DLD1 (cell line): ENCODE results near the gene AMZ1.
"Not testable (repeated sequence)": the region's sequence is repeated elsewhere in the genome, so short reads cannot be mapped to it uniquely, and the experiment has no call there.

Experiments
- in situ Hi-C: cut with HindIII; loops from 2 replicates; pipeline ENCODE4 v1.10.0; 2017; ENCODE audit warnings: low sequenced_read_pairs

AMZ1 gene

DNA sequence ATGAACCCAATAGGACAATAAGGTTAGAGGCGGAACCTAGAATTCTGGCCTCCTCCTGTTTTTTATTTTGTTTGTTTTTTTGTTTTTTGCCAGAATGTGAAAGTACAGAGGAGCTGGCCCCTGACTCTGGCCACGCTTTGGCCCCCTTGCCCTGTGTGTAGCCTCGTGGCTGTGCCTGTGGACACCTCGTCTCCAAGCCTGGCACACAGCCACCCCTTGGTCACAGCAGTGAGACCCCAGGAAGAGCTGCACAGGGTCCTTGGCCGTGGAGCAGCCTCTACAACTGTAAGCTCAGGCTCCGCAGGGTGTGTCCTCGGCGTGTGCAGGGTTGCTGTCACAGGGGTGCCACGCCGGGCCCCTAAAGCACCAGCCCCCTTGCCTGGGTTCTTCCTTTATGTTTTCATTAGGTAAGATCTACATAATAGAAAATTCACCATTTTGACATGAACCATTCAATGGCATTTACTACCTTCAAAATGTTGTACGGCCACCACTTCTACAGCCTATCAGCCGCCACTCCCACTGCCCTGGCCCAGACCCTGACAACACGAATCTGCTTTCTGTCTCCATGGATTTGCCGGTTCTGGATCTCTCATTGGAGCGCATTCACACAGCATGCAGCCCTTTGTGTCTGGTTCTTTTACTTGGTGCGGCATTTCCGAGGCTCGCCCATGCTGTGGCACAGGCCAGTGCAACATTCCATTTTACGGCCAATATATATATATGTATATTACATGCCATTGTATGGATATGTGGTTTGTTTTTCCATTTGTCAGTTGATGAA, 51.0 kb downstream of the AMZ1 start:
- in situ Hi-C loops: no loop called here

DNA sequence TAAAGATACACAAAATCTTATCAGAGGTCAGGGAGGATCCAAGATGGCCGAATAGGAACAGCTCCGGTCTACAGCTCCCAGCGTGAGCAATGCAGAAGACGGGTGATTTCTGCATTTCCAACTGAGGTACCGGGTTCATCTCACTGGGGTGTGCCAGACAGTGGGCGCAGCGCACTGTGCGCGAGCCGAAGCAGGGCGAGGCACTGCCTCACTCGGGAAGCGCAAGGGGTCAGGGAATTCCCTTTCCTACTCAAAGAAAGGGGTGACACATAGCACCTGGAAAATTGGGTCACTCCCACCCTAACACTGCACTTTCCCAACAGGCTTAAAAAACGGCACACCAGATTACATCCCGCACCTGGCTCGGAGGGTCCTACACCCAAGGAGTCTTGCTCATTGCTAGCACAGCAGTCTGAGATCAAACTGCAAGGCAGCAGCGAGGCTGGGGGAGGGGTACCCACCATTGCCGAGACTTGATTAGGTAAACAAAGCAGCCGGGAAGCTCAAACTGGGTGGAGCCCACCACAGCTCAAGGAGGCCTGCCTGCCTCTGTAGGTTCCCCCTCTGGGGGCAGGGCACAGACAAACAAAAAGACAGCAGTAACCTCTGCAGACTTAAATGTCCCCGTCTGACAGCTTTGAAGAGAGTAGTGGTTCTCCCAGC, 55.7 kb downstream of the AMZ1 start:
- in situ Hi-C loops: not testable (repeated sequence)

DNA sequence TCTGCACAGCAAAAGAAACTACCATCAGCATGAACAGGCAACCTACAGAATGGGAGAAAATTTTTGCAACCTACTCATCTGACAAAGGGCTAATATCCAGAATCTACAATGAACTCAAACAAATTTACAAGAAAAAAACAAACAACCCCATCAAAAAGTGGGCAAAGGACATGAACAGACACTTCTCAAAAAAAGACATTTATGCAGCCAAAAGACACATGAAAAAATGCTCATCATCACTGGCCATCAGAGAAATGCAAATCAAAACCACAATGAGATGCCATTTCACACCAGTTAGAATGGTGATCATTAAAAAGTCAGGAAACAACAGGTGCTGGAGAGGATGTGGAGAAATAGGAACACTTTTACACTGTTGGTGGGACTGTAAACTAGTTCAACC, 60.7 kb downstream of the AMZ1 start:
- in situ Hi-C loops: not testable (repeated sequence)

DNA sequence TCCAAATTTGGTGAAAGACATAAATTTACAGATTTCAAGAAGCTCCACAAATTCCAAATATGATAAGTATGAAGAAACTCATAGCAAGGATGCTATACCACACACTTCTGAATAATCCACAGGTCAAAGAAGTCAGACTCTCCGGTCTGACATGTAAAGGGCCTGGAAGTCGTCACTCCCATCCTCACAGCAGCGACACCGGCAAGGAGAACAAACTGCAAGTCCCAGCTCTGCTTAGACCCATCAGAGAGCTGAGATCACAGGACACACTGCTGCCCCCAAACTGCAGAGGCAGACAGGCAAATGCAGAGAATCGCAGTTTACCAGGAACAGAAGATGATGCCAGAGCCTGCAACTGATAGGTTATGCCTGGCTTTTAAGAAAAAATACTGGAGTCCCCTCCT, 62.0 kb downstream of the AMZ1 start:
- in situ Hi-C loops: no loop called here

DNA sequence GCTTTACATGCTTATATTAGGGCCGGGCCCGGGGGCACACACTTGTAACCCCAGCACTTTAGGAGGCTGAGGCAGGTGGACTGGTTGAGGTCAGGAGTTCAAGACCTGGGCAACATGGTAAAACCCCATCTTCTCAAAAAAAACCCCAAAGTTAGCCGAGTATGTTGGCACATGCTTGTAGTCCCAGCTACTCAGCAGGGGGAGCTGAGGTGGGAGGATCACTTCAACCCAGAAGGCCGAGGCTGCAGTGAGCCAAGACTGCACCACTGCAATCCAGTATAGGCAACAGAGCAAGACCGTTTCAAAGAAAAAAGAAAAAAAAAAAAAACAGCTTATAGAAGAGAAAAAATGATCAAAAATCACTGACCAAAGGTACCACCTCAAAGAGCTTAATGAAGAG, 63.1 kb downstream of the AMZ1 start:
- in situ Hi-C loops: no loop called here

DNA sequence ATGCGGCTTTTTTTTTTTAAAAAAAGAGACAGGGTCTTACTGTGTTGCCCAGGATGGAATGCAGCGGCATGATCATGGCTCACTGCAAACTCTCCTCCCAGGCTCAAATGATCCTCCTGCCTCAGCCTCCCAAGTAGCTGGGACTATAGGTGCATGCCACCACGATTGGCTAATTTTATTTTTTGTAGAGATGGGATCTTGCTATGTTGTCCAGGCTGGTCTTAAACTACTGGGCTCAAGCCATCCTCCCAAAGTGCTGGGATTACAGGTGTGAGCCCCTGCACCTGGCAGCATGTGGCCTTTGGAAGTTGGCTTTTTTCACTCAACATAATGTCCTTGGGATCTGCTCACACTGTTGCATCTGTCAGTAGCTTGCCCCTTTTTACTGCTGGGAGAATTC, 65.1 kb downstream of the AMZ1 start:
- in situ Hi-C loops: no loop called here

DNA sequence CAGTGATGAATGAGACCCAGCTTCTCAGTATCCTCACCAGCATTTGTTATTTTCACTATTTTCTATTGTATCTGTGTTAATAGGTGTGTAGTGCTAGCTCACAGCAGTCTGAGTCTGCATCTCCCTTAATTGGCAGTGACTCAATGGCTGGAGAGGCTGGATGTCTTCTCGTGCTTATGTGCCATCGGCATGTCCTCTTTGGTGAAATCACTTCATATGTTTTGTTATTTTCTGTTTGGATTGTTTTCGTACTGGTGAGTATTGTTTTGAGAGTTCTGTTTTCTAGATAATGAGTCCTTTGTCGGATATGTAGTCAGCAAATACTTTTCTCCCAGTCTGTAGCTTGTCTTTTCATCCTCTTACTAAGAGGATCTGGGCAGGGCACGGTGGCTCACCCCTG, 66.1 kb downstream of the AMZ1 start:
- in situ Hi-C loops: no loop called here

DNA sequence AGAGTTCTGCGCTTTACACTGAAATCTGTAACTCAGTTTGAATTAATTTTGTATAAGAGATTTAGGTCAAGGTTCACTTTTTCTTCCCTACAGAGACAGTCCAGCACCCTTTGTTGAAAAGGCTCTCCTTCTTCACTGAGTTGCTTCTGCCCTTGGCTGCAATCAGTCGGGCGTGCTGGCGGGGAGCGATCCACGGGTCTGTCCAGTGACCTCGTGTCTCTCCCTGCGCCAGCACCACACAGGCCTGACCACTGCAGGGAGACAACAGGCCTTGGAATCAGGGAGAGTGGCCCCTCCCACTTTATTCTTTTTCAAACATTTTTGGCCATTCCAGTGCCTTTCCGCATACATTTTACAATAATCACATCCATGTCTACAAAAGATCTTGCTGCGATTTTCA, 66.9 kb downstream of the AMZ1 start:
- in situ Hi-C loops: no loop called here

DNA sequence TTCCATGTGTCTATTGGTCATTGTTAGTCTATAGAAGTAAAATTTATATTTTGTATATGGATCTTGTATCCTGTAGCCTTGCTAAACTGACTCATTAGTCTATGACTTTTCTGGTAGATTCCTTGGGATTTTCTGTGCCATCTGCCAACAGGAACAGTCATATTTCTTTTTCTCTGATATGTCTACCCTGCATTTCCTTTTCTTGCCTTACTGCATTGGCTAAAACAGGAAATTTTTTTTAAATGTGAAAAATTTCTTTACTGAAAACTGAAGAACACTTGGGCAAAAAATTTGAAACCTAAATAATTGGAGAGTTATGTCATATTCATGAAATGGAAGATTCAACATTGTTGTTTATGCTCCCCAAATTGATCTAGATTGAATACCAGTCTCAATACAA, 67.5 kb downstream of the AMZ1 start:
- in situ Hi-C loops: no loop called here

DNA sequence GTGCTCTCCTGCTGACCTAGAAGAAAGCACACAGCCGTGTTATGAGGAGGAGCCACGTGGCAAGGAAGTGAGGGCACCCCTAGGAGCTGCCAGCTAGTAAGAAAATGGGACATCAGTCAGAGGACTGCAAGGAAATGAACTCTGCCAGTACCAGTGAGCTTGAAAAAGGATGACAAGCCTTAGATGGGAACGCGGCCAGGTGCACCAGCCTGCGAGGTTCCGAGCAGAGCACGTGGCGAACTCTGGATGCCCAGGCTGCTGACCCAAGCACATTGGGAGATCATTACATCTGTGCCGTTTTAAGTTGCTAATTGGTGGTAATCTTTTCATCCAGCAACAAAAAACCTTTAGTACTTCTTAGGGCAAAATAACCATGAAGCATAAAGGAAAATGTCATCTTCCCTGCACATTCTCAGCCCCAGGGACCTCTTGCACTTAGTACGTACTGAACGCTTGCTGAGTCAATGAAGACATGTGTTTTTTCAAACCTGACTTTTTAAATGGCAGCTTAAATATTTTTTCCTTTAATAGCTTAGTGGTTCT, 69.4 kb downstream of the AMZ1 start:
- in situ Hi-C loops: no loop called here

DNA sequence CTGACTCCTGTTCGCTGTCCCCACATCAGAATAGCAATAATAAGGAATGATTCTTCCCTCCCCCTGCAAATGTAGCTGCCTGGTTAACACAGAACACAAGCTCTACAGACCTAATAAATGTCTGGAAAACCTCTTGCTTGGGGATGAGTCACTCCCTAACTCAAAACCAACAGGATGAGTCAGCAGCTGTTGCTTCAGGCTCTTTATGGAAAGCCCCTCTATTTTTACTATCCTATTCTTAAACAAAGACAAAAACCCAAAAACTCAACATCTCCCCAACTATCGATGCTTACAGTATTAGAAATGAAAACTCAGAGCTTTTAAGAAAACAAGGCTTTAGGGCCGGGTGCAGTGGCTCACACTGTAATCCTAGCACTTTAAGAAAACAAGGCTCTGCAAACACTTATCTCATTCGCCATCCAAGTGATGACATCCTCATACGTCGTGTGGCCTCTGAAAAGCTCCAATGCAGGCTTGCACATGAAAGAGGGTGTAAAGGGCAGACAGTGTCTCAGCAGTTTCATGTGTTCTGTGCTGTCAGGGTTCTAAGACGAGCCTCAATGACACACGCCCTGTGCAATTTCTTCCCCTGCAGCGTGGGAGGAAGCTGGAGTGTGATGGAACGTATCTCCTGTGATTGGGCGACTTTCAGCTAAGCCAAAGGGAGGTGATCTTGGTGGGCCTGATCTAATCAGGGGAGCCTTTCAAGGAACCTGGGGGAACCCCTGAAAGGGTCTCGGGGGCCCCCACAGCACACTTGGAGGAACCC, 70.1 kb downstream of the AMZ1 start:
- in situ Hi-C loops: no loop called here

DNA sequence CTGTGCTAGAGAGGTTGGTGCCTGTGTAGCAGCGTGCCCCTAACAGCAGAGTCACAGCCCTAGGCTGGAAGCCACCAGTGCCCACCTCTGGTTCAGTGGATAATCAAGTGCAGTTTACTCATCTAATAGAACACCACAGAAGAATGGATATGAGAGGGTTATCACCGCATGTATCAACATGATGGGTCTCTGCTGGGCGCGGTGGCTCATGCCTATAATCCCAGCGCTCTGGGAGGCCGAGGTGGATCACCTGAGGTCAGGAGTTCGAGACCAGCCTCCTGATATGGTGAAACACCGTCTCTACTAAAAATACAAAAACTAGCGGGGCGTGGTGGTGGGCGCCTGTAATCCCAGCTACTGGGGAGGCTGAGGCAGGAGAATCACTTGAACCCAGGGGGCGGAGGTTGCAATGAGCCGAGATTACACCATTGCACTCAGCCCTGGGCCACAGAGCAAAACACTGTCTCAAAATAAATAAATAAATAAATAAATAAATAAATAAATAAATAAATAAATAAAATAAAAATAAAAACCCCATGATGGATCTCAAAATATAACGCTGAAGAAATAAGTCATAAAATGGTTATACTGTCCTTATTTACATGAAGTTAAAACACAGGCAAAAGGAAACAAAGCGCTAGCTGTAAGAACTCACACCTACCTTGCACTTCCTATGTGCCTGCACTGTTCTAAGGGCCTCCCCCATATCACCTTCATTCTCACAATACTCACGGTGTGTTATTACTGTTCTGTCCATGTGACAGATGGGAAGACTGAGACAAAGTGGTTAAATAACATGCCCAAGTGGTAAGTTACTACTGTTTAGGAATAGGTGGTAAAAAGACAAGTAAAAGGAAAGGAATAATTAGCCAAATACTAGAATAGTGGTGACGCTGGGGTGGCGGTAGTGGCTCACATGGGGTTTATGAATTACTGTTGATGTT, 70.9 kb downstream of the AMZ1 start:
- in situ Hi-C loops: no loop called here

DNA sequence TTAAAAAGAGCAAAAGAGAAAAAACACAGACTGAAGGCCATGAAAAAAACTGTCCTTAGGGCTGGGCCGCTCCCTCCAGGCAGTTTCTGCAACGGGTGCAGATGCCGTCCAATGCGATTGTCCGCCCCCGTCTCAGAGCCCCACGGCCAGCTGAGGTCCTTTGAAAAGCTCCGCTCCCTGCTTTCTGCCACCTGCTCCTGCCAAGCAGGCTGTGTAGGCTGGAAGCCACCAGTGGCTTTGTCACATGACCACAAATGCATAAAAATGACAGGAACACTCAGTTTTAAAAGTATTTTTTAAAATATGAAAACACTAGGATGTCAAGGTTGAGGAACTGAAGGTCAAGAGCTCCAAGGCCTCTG, 71.7 kb downstream of the AMZ1 start:
- in situ Hi-C loops: no loop called here

DNA sequence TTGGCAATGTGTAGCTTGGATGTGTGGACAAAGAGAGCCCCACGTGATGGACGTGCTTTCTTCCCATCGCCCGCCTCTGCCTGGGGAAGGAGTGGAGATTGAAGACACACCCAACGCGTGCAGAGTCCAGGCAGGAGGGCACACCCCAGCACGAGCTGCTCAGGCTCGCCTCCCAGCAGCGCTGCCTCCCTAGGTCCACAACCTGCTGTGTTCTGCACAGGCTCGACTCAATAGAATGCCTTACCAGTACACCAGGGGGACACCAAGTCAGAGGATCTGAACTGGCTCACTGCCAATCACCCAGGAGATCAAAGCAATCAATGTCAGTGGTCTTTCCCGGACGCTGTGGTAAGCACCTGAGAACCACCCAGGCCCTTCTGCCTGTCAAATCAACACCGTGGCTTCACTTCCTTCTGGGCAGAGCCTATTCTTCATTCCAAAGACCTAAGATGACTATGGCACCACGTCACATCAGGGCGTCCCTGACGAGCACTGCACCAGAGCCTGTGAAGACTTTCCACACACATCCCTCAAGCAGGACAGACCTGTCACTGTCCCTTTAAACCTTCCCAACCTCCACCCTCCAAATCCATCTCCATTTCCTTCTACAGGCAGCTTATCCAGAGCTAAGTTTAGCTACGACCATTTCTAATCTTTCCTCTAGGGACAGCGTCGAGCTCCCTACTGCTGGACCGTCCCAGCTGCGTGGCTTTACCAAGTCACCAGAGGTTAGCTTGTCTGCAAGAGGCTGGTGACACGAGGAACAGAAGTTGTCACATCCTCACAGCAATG, 72.3 kb downstream of the AMZ1 start:
- in situ Hi-C loops: no loop called here

DNA sequence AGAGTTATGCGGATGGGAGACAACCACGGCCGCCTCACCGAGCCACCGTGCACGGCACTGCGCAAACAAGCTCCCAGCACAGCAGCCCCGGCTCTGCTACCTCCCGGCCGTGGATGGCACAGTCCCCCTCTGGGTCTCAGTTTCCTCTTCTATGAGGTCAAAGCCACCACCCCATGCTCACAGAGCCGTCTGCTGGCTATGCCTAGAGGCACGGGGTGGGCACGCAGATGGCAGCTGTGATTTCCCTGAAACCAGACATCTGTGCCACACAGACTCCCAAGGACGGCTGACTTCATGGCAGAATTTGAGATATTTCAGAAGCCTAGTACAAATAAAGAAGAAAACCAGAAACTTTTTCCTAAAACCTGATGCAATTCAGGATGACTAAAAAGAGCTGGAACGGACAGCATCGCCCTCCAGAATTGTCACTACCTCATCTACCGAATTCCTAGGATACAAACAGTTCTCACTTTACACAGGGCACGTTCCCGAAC, 73.2 kb downstream of the AMZ1 start:
- in situ Hi-C loops: no loop called here

DNA sequence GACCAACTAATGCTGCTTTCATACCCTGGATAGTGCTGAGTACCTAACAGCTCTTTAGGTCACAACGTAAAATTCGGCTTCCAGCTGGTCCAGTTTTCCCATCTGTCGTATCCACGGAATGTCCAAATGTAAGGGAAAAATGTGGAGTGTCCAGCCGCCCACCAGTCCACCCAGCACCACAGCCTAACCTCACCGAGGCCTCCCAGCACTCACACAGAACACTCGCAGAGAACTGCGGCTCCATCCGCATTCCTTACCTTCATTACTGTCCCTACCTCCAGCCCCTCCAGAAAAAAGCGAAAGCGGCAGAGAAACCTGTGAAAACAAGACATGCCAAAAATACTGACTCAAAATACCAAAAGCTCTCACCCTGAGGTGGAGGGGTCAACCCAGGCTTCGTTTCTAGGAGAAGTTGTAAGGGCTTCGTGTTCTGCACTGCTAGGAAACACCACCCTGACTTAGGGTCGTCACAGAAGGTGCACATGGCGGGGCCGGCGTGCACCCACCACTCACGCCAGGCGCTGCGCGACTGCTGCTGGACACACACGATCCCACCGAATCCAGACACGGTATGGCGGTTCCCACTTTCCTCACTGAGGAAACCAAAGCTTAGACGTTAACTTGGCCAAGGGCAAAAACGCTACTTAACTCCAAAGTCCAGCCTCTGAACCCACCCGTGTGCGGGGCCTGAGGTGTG, 73.9 kb downstream of the AMZ1 start:
- in situ Hi-C loops: no loop called here

DNA sequence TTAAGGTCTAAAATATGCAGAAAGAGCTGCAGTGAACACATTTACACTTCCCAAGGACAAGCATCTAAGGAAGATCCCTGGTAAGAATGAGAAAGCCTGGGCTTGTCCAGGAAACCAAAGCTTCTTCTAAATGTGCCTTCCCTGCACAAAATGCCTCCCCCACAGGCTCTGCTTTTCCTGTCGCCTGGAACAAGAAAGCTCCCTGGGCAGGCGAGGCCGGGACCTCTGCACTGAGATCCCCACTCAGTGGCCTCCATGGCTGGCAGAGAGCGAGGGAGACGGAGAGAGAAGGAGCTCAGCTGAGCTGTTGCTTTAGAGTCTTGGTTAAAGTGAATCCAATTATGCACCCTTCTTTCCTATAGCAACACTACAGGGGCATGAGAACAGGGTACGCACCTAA, 75.6 kb downstream of the AMZ1 start:
- in situ Hi-C loops: no loop called here

DNA sequence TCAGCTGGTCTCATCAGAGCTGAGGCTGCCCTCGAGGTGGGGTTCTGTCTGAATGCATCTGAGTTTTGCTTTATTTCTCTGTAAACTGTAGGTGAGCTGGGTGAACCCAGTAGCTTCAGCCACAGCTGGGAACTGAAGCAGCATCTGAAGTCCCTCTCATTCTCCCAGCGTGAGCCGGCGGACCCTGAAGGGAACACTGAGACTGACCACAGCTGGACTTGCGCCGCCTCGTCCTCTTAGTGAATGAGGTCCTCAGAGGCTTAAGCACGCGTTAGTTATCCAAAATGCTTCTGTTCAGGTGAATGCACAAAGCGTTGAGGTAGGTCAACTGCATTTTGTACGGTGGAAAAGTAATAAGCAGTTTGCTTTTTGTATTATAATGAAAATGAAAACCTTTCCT, 76.6 kb downstream of the AMZ1 start:
- in situ Hi-C loops: no loop called here
